ENCODE data around the gene SS18L1. TPM values are rescaled to one million over a fixed set of nuclear protein-coding genes. Genes with fewer than 3 reads are reported as not detected.
A peak's percentile ranks its signal among the peaks of the same experiment; 100 is the strongest.

SS18L1 gene
- total RNA-seq, 1 experiment from 2014 or later, result 34.1 TPM

DNA sequence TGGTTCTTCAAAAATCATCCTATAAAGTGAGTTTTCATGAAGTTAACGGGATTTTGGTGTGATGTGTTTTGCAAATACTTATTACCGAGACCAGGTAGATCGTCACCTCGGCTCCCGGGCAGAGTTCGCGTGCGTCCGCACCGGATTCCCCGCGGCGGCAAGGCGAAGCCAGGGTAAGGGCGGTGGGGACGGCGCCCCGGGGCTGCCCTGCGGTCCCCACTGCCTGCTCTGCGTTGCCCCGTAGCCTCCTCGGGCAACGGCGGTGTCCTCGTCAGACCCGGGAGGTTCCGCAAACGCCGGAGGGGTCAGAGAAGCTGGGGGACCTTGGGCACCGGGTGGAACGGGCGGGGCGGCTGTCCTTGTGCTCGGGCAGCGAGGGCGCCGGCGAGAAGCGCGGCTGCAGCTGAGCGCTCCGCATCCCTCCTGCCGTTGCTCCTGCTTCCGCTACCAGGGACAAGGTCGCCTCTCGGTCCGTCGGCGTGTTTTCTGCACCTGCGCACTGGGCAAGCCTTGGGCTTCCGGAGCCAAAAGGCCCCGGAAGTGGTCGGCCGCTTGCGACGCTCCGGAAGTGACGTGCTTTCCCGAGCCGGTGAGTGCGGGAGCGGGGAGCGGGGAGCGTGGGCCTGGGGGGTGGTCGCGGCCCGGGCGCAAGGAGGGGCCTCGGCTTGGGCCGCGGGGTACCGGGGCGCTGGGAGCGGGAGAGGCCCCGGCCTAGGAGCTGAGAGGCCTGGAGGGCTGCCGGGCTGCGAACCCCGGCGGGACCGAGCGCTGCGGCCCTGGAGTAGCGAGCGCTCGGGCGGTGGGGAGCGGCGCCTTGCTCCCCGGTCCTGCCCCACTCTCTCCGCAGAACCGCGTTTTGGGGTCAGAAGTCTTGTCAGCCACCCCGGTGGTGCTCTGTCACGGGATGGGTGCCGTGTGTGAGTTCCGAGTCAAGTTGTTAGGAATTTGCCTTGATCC, 39.2 kb downstream of the SS18L1 start, which contains the start of gene MTG2 (continued):
- TF ChIP-seq, protein P1, sequence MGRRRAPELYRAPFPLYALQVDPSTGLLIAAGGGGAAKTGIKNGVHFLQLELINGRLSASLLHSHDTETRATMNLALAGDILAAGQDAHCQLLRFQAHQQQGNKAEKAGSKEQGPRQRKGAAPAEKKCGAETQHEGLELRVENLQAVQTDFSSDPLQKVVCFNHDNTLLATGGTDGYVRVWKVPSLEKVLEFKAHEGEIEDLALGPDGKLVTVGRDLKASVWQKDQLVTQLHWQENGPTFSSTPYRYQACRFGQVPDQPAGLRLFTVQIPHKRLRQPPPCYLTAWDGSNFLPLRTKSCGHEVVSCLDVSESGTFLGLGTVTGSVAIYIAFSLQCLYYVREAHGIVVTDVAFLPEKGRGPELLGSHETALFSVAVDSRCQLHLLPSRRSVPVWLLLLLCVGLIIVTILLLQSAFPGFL (CRISPR knock-in tag; IDR thresholded peaks at IDR 0.05; ENCODE audit: borderline replicate concordance), result 0 out of 2 replicates have a peak, but pooled peaks have one; percentile 44
- TF ChIP-seq IRF1 (CRISPR knock-in tag; IDR thresholded peaks at IDR 0.05) (0 out of 2 replicates have a peak, but pooled peaks have one; percentile 23), FOXK1 (CRISPR knock-in tag; IDR thresholded peaks at IDR 0.05) (peak; percentile 85), ZBTB21 (CRISPR knock-in tag; IDR thresholded peaks at IDR 0.05; ENCODE audit: borderline replicate concordance) (peak; percentile 87), USF2 (CRISPR knock-in tag; IDR thresholded peaks at IDR 0.05) (no peak; the same call in 1 of the 2 replicates), MYBL2 (CRISPR knock-in tag; IDR thresholded peaks at IDR 0.05) (0 out of 2 replicates have a peak, but pooled peaks have one; percentile 35), NR2C2 (CRISPR knock-in tag; IDR thresholded peaks at IDR 0.05) (peak; percentile 73), SOX15 (CRISPR knock-in tag; IDR thresholded peaks at IDR 0.05) (no peak), HMGA2 (CRISPR knock-in tag; IDR thresholded peaks at IDR 0.05) (no peak), ZNF532 (CRISPR knock-in tag; IDR thresholded peaks at IDR 0.05; ENCODE audit: borderline replicate concordance) (no peak), FOXP1 (CRISPR knock-in tag; IDR thresholded peaks at IDR 0.05; ENCODE audit: borderline replicate concordance) (peak; percentile 56; the same call in 1 of the 2 replicates), ZBTB43 (CRISPR knock-in tag; IDR thresholded peaks at IDR 0.05) (0 out of 2 replicates have a peak, but pooled peaks have one; percentile 42), ZNF281 (CRISPR knock-in tag; IDR thresholded peaks at IDR 0.05) (peak; percentile 79; the same call in 1 of the 2 replicates)
- TF ChIP-seq, protein P2, sequence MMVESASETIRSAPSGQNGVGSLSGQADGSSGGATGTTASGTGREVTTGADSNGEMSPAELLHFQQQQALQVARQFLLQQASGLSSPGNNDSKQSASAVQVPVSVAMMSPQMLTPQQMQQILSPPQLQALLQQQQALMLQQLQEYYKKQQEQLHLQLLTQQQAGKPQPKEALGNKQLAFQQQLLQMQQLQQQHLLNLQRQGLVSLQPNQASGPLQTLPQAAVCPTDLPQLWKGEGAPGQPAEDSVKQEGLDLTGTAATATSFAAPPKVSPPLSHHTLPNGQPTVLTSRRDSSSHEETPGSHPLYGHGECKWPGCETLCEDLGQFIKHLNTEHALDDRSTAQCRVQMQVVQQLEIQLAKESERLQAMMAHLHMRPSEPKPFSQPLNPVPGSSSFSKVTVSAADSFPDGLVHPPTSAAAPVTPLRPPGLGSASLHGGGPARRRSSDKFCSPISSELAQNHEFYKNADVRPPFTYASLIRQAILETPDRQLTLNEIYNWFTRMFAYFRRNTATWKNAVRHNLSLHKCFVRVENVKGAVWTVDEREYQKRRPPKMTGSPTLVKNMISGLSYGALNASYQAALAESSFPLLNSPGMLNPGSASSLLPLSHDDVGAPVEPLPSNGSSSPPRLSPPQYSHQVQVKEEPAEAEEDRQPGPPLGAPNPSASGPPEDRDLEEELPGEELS (CRISPR knock-in tag; IDR thresholded peaks at IDR 0.05), result no peak
- TF ChIP-seq, protein P3, sequence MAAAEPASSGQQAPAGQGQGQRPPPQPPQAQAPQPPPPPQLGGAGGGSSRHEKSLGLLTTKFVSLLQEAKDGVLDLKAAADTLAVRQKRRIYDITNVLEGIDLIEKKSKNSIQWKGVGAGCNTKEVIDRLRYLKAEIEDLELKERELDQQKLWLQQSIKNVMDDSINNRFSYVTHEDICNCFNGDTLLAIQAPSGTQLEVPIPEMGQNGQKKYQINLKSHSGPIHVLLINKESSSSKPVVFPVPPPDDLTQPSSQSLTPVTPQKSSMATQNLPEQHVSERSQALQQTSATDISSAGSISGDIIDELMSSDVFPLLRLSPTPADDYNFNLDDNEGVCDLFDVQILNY (CRISPR knock-in tag; IDR thresholded peaks at IDR 0.05), result peak; percentile 68; the same call in 1 of the 2 replicates
- TF ChIP-seq, protein P4, sequence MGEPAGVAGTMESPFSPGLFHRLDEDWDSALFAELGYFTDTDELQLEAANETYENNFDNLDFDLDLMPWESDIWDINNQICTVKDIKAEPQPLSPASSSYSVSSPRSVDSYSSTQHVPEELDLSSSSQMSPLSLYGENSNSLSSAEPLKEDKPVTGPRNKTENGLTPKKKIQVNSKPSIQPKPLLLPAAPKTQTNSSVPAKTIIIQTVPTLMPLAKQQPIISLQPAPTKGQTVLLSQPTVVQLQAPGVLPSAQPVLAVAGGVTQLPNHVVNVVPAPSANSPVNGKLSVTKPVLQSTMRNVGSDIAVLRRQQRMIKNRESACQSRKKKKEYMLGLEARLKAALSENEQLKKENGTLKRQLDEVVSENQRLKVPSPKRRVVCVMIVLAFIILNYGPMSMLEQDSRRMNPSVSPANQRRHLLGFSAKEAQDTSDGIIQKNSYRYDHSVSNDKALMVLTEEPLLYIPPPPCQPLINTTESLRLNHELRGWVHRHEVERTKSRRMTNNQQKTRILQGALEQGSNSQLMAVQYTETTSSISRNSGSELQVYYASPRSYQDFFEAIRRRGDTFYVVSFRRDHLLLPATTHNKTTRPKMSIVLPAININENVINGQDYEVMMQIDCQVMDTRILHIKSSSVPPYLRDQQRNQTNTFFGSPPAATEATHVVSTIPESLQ (CRISPR knock-in tag; IDR thresholded peaks at IDR 0.05), result 0 out of 2 replicates have a peak, but pooled peaks have one; percentile 3
- TF ChIP-seq, protein P5, sequence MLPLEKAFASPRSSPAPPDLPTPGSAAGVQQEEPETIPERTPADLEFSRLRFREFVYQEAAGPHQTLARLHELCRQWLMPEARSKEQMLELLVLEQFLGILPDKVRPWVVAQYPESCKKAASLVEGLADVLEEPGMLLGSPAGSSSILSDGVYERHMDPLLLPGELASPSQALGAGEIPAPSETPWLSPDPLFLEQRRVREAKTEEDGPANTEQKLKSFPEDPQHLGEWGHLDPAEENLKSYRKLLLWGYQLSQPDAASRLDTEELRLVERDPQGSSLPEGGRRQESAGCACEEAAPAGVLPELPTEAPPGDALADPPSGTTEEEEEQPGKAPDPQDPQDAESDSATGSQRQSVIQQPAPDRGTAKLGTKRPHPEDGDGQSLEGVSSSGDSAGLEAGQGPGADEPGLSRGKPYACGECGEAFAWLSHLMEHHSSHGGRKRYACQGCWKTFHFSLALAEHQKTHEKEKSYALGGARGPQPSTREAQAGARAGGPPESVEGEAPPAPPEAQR (CRISPR knock-in tag; IDR thresholded peaks at IDR 0.05), result no peak

Measured in WTC11 (cell line).